ENCODE measurements around the gene ZNF441. TPM values are rescaled to one million over a fixed set of nuclear protein-coding genes. Genes with fewer than 3 reads are reported as not detected.

The ZNF441 gene
- total RNA-seq, 1 donor: 10.9 TPM

GRCh38 chr19:11737964-11738745, 28.6 kb upstream of the ZNF441 start:
- peak overlapping the region; percentile 86 for H3K4me3 ChIP-seq (ENCODE audit: low read depth, low read length)
- peak; percentile 6 for TF ChIP-seq CTCF (IDR thresholded peaks at IDR 0.05; ENCODE audit: insufficient read depth, low read length)
- peak; percentile 21 for DNase-seq (ENCODE audit: low read depth)

- peak within 1 kb of the TSS; percentile 86 for H3K4me3 ChIP-seq (ENCODE audit: low read depth, low read length)
- TF ChIP-seq CTCF (IDR thresholded peaks at IDR 0.05; ENCODE audit: insufficient read depth, low read length): no peak
- DNase-seq (ENCODE audit: low read depth): peak; percentile 97
Observed at GRCh38 chr19:11738746-11739620, 27.8 kb upstream of the ZNF441 start, which contains the start of gene ZNF823. ZNF823 (minus strand) TSS chr19:11738946; CDS start chr19:11738819, 127 bp downstream.

GRCh38 chr19:11745869-11746268, 20.9 kb upstream of the ZNF441 start:
- TF ChIP-seq CTCF (IDR thresholded peaks at IDR 0.05; ENCODE audit: insufficient read depth, low read length): no peak
- no peak for DNase-seq (ENCODE audit: low read depth)
- no peak overlapping the region for H3K4me3 ChIP-seq (ENCODE audit: low read depth, low read length)

- no peak for TF ChIP-seq CTCF (IDR thresholded peaks at IDR 0.05; ENCODE audit: insufficient read depth, low read length)
- H3K4me3 ChIP-seq (ENCODE audit: low read depth, low read length): no peak overlapping the region
- DNase-seq (ENCODE audit: low read depth): no peak
Observed at GRCh38 chr19:11747277-11747676, 19.5 kb upstream of the ZNF441 start.

GRCh38 chr19:11749751-11750150, 17.0 kb upstream of the ZNF441 start:
- H3K4me3 ChIP-seq (ENCODE audit: low read depth, low read length): no peak overlapping the region
- no peak for DNase-seq (ENCODE audit: low read depth)
- no peak for TF ChIP-seq CTCF (IDR thresholded peaks at IDR 0.05; ENCODE audit: insufficient read depth, low read length)

- DNase-seq (ENCODE audit: low read depth): no peak
- no peak for TF ChIP-seq CTCF (IDR thresholded peaks at IDR 0.05; ENCODE audit: insufficient read depth, low read length)
- H3K4me3 ChIP-seq (ENCODE audit: low read depth, low read length): no peak overlapping the region
Observed at GRCh38 chr19:11752244-11752736, 14.5 kb upstream of the ZNF441 start.

All from fibroblast of the aortic adventitia (primary cell).